ENCODE results near the gene WWOX. TPM values are rescaled to one million over a fixed set of nuclear protein-coding genes. Genes with fewer than 3 reads are reported as not detected.

The WWOX gene
- total RNA-seq, 1 donor = 8.2 TPM

DNA sequence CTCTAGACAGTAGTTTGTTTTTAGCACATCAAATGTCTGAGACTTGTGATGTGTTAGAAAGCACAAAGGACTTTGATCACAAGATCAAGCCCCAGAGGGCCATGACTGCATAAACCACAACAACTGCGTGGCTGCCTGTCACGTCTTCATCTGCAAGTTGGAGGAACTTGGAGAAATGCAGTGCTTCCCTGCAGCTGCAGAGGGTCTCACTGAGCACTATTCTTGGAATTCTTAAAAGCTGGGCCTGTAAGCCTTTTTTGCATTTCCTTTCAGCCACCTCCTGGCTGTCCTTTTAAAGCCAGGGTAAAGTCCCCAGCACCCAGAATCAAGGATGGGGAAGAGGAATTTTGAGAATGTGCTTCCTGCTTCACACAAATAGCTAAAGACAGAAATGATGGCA is 1069.8 kb downstream of the WWOX start:
- TF ChIP-seq, protein P1, sequence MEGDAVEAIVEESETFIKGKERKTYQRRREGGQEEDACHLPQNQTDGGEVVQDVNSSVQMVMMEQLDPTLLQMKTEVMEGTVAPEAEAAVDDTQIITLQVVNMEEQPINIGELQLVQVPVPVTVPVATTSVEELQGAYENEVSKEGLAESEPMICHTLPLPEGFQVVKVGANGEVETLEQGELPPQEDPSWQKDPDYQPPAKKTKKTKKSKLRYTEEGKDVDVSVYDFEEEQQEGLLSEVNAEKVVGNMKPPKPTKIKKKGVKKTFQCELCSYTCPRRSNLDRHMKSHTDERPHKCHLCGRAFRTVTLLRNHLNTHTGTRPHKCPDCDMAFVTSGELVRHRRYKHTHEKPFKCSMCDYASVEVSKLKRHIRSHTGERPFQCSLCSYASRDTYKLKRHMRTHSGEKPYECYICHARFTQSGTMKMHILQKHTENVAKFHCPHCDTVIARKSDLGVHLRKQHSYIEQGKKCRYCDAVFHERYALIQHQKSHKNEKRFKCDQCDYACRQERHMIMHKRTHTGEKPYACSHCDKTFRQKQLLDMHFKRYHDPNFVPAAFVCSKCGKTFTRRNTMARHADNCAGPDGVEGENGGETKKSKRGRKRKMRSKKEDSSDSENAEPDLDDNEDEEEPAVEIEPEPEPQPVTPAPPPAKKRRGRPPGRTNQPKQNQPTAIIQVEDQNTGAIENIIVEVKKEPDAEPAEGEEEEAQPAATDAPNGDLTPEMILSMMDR (IDR thresholded peaks at IDR 0.05; ENCODE audit: insufficient read depth, low read depth, low read length) = no peak
- no peak overlapping the region for H3K4me3 ChIP-seq (ENCODE audit: low read depth, low read length)
- DNase-seq (ENCODE audit: low read depth) = no peak

DNA sequence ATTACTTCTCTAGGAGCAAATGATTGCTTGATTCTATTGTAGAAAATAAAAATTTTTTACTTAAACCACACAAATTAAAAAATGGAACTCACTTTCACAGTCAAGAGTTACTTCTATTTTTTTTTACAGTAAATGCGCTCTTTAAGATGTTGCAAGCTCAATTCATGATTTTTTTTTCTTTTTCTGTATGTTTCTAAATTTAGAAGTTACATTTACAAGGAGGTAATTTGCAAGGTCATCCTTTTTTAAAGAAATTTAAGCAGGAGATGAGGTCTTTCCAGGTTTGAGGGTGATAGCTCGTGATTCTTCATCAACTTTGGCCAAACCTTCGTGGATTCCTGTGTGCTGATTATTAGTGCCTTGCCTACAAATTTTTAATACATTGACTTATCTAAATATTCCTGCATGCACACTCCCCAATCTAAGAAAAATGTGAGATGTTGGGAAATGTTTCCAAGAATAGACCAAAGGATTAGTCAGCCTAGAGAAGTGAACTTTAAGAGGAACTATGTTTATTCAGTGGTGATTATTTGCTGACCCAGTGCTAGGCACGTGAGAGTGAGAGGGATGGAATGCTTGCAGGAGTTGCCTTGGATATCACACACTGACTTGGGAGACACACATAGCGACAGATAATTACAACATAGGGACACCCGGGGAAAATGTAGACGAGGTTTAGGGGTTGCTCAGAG is 1071.2 kb downstream of the WWOX start:
- DNase-seq (ENCODE audit: low read depth) = peak; percentile 60
- TF ChIP-seq, protein P1 (IDR thresholded peaks at IDR 0.05; ENCODE audit: insufficient read depth, low read depth, low read length) = no peak

DNA sequence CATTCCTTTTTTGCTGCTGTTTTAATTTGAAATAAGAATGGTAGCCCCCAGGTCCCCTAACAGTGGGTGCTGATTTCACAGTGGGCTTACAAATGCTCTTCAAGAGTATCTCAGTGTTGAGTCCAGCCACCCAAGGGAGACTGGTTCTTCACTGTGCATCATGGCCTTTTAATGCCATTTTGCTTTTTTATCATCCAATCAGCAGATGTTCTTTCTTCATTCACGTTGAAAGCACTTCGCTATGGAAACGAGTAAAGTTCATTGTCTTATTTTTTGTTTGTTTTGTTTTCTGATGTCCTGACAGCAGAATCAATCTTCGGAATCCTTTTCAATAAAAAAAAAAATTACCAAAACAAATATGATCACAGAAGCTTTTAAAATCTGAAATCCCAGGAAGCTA is 1072.0 kb downstream of the WWOX start:
- H3K4me3 ChIP-seq (ENCODE audit: low read depth, low read length) = no peak overlapping the region
- no peak for DNase-seq (ENCODE audit: low read depth)
- TF ChIP-seq, protein P1 (IDR thresholded peaks at IDR 0.05; ENCODE audit: insufficient read depth, low read depth, low read length) = no peak

More for the DNA sequence above, 1071.2 kb downstream of the WWOX start:
- H3K4me3 ChIP-seq (ENCODE audit: low read depth, low read length) = no peak overlapping the region

DNA sequence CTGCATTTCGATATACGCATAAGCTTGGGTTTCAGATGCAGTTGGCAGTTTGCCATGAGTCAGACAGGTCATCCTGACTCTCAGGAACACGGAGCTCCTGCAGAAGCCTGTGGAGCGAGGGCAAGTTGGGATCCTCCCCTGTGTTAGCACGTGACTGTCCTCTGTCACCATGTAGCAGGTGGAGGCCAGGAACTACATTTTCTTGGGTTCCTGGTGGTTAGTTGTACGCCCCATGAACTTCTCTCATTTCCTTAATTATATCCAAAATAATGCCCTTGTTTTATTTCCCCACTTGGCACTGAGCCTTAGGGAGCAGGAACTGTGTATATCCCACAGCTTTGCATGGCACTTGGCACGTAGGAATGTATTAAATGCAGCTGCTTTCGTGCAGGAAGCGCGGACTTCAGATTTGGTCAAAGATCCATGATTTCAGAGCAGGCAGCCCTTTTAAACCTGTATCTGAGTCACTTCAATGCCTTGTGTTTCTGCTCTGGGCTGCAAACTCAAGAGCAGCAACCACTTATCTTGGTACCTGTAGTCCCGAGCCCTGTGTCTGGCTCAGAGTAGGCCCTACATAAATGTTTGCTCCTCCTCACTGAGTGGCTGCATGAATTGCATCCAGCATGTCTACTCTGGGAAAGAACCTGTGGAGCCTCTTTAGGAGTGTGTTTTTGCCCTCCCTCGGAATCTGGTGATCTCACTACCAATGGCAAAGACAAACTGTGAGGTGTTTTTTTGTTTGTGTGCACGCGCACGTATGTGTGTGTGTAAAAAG is 1072.7 kb downstream of the WWOX start:
- no peak for DNase-seq (ENCODE audit: low read depth)
- TF ChIP-seq, protein P1 (IDR thresholded peaks at IDR 0.05; ENCODE audit: insufficient read depth, low read depth, low read length) = no peak
- no peak overlapping the region for H3K4me3 ChIP-seq (ENCODE audit: low read depth, low read length)

DNA sequence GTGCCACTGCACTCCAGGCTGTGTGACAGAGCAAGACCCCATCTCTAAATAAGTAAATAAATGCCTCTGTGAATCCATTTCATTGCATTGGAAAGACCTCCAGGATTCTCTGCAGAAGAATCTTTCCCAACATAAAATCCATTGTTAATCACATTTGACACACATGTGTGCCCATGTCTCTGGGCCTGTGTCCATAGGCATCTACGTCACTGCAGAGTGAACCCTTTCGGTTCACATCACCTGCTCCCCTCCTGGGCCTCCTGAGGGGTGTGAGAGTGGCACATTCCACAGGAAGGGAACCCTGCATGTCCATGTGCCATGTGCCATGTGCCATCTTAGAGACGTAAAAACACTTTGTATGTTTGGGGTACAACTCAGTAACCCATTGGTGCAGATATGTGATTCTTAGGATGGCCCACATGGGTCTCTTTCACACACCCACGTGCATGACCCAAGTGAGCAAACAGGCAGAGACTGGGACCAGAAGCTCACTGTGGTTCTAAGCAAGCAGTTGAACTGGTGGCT is 1073.6 kb downstream of the WWOX start:
- TF ChIP-seq, protein P1 (IDR thresholded peaks at IDR 0.05; ENCODE audit: insufficient read depth, low read depth, low read length) = no peak
- no peak overlapping the region for H3K4me3 ChIP-seq (ENCODE audit: low read depth, low read length)
- DNase-seq (ENCODE audit: low read depth) = no peak

DNA sequence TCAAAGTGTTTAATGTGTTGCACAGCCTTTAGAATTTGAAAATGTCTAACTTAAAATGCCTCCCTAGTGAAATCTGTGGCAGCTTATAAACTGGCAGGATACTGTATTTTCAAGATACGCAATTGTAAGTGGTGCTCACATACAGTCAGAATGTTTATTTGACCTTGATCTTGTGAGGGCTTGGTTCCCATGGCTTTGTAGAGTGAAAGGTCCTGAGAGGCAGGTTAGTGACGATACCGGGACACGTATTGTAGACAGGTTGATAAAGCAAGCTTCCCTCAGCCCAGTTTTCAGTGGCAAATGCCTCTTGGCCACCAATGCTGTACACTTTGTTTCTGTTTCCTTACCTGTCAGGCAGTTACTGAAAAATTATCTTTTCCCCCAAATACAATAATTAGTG is 1074.5 kb downstream of the WWOX start:
- TF ChIP-seq, protein P1 (IDR thresholded peaks at IDR 0.05; ENCODE audit: insufficient read depth, low read depth, low read length) = no peak
- DNase-seq (ENCODE audit: low read depth) = no peak
- no peak overlapping the region for H3K4me3 ChIP-seq (ENCODE audit: low read depth, low read length)
